HG03520 (cell line): ENCODE data around the gene STC2.

ENCODE experiments used
- ATAC-seq: cut with Tn5 transposase; IDR thresholded peaks from one replicate; pipeline ENCODE4 v1.9.1; 2021; ENCODE audit warnings: mild to moderate bottlenecking, moderate library complexity; ENCODE audit not compliant: unreplicated experiment

The STC2 gene

DNA sequence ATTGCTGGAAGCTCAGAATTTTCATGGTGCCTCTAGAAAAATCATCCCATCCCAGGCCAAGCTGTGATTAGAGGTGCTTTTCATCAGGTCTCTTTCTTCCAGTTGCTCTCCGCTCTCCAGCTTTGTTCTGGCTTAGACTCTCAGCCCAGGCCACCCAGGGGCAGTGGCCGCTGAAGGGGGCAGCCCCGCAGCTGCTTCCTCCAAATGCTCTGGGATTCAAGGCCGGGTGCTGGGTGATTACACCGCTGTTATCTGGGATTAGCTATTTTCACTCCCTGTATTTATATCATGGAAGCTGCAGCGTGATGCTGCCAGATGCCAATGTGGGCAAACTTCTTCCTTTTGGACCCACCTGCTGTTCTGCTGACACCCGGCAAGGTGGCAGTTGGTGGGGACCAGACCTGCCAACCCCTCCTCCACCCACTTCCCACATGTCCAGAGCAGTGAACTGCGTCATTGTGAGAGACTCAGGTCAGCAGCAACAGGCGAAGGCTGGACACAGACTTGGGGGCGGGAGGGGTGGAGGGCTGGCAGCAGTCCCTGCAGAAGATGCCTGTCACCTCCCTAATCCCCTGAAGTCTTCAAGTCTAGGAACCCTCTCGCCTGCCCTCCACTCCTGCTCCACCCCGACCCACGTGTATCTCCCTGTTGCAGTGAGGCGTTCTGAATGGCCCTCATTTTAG lies 59.3 kb downstream of the STC2 start:
- no peak for ATAC-seq

DNA sequence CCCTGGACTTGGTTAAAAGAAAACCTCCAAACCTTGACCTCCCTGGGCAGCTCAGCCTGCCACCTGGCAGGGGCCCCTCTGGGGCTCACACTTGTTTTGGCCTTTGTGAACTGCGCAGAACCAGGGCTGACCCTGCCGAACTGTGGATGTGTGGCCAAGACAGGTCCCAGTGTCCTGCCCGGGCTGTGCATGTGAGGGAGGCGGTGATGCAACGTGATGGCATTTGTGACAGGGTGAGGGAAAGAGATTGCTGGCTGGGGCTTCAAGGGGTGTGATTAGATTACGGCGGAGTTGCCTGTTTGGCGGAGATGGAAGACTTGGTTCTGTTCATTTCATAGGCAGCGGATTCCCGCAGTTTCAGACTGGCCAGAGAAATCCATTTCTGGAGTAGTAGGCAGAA lies 62.8 kb downstream of the STC2 start:
- no peak for ATAC-seq
